ENCODE results near the gene PFAS. TPM values are rescaled to one million over a fixed set of nuclear protein-coding genes. Genes with fewer than 3 reads are reported as not detected.

The PFAS gene
- total and polyA plus RNA-seq, 10 of the 15 experiments (the other 5 are each of a cell fraction or from before 2014, with no cell fraction given), result 13.9 to 122 (median 47.2) TPM

- TF ChIP-seq, protein P1, sequence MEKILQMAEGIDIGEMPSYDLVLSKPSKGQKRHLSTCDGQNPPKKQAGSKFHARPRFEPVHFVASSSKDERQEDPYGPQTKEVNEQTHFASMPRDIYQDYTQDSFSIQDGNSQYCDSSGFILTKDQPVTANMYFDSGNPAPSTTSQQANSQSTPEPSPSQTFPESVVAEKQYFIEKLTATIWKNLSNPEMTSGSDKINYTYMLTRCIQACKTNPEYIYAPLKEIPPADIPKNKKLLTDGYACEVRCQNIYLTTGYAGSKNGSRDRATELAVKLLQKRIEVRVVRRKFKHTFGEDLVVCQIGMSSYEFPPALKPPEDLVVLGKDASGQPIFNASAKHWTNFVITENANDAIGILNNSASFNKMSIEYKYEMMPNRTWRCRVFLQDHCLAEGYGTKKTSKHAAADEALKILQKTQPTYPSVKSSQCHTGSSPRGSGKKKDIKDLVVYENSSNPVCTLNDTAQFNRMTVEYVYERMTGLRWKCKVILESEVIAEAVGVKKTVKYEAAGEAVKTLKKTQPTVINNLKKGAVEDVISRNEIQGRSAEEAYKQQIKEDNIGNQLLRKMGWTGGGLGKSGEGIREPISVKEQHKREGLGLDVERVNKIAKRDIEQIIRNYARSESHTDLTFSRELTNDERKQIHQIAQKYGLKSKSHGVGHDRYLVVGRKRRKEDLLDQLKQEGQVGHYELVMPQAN (conservative IDR thresholded peaks at IDR 0.05), result peak; percentile 52
- TF ChIP-seq ASH2L (IDR thresholded peaks at IDR 0.05; ENCODE audit: borderline replicate concordance, low read depth) (no peak), SIX5 (IDR thresholded peaks at IDR 0.05; ENCODE audit: low read depth, low read length, severe bottlenecking) (no peak), SUPT20H (IDR thresholded peaks at IDR 0.05; ENCODE audit: borderline replicate concordance, control insufficient read depth, low read depth, low read length) (no peak), PBX3 (IDR thresholded peaks at IDR 0.05; ENCODE audit: insufficient replicate concordance, low read depth, low read length) (peak; percentile 93), LARP7 (IDR thresholded peaks at IDR 0.05) (peak; percentile 36; the same call in 1 of the 2 replicates), NR2F1 (conservative IDR thresholded peaks at IDR 0.05) (peak; percentile 88), FOXM1 (IDR thresholded peaks at IDR 0.05; ENCODE audit: low read depth, low read length) (no peak), TARDBP (IDR thresholded peaks at IDR 0.05; ENCODE audit: borderline replicate concordance) (no peak), STAT1 (conservative IDR thresholded peaks at IDR 0.05) (no peak), POLR2AphosphoS5 (IDR thresholded peaks at IDR 0.05; ENCODE audit: low read length) (peak; percentile 67), NBN (IDR thresholded peaks at IDR 0.05) (peak; percentile 68; the same call in 1 of the 2 replicates)
- TF ChIP-seq, protein P2, sequence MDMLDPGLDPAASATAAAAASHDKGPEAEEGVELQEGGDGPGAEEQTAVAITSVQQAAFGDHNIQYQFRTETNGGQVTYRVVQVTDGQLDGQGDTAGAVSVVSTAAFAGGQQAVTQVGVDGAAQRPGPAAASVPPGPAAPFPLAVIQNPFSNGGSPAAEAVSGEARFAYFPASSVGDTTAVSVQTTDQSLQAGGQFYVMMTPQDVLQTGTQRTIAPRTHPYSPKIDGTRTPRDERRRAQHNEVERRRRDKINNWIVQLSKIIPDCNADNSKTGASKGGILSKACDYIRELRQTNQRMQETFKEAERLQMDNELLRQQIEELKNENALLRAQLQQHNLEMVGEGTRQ (IDR thresholded peaks at IDR 0.05; ENCODE audit: borderline replicate concordance, low read depth, low read length), result peak; percentile 53
Measured at GRCh38 chr17:8288336-8289102, 39.4 kb downstream of the PFAS start, which contains the start of gene RANGRF (continued).

Measured in GM12878 (cell line).